GM12878 (cell line): ENCODE data around the gene CD53. TPM values are rescaled to one million over a fixed set of nuclear protein-coding genes. Genes with fewer than 3 reads are reported as not detected.

ENCODE experiments used
- ATF2 ChIP-seq: IDR thresholded peaks from 2 replicates; pipeline ENCODE4 v1.6.1; 2012; ENCODE audit warnings: low read length, inconsistent platforms
- ATF3 ChIP-seq: IDR thresholded peaks from 2 replicates; pipeline ENCODE4 v1.6.1; 2011; ENCODE audit warnings: low read depth, mild to moderate bottlenecking, low read length, moderate library complexity, borderline replicate concordance; ENCODE audit errors: extremely low read depth
- BMI1 ChIP-seq: fragments of 450-650 bp; IDR thresholded peaks from 2 replicates; pipeline ENCODE4 v1.6.1; 2016; ENCODE audit warnings: mild to moderate bottlenecking, moderate library complexity, borderline replicate concordance
- CHD2 ChIP-seq: IDR thresholded peaks from 2 replicates; pipeline ENCODE4 v1.6.1; 2011; ENCODE audit warnings: low read depth, low read length, improper control_type of control experiment, borderline replicate concordance
- ETV6 ChIP-seq, 2 experiments: fragments of 450-650 bp in 1 of 2; IDR thresholded peaks in 1 of 2; conservative IDR thresholded peaks in 1 of 2; 2 replicates each; pipeline ENCODE4 v1.6.1; 2014; ENCODE audit warnings: antibody characterized with exemption in 1 of 2, borderline replicate concordance in 1 of 2, low read depth in 1 of 2, mild to moderate bottlenecking in 1 of 2, moderate library complexity in 1 of 2
- EZH2 ChIP-seq: IDR thresholded peaks from 2 replicates; pipeline ENCODE4 v1.6.1; 2012; ENCODE audit warnings: low read depth, mild to moderate bottlenecking, control low read depth, inconsistent platforms, low read length, borderline replicate concordance; ENCODE audit not compliant: control insufficient read depth
- FOXK2 ChIP-seq: fragments of 450-650 bp; IDR thresholded peaks from 2 replicates; pipeline ENCODE4 v1.6.1; 2017; ENCODE audit warnings: mild to moderate bottlenecking, moderate library complexity
- GABPA ChIP-seq: IDR thresholded peaks from 2 replicates; pipeline ENCODE4 v1.6.1; 2014; ENCODE audit warnings: antibody characterized with exemption, low read depth, mild to moderate bottlenecking, inconsistent platforms
- KDM1A ChIP-seq: fragments of 200-600 bp; sonication (generic); IDR thresholded peaks from 2 replicates; pipeline ENCODE4 v1.6.1; 2016; ENCODE audit warnings: borderline replicate concordance
- MEF2B ChIP-seq: fragments of 450-650 bp; IDR thresholded peaks from 2 replicates; pipeline ENCODE4 v1.6.1; 2018; ENCODE audit warnings: mild to moderate bottlenecking, moderate library complexity; ENCODE audit not compliant: partially characterized antibody, poor library complexity, severe bottlenecking
- MTA3 ChIP-seq: IDR thresholded peaks from 2 replicates; pipeline ENCODE4 v1.6.1; 2012; ENCODE audit warnings: low read length, inconsistent platforms, borderline replicate concordance
- MYC ChIP-seq: IDR thresholded peaks from 2 replicates; pipeline ENCODE4 v1.6.1; 2011; ENCODE audit warnings: mild to moderate bottlenecking, low read length, moderate library complexity, inconsistent platforms; ENCODE audit not compliant: insufficient read depth, insufficient replicate concordance, insufficient read length, severe bottlenecking
- NKRF ChIP-seq: fragments of 450-650 bp; conservative IDR thresholded peaks from 2 replicates; pipeline ENCODE4 v1.6.1; 2017; ENCODE audit warnings: mild to moderate bottlenecking, moderate library complexity
- PBX3 ChIP-seq: IDR thresholded peaks from 2 replicates; pipeline ENCODE4 v1.6.1; 2011; ENCODE audit warnings: mild to moderate bottlenecking, low read depth, low read length, moderate library complexity; ENCODE audit not compliant: insufficient replicate concordance
- RAD21 ChIP-seq: IDR thresholded peaks from 2 replicates; pipeline ENCODE4 v1.6.1; 2011; ENCODE audit warnings: mild to moderate bottlenecking, low read depth, low read length, moderate library complexity; ENCODE audit not compliant: insufficient read depth
- RELA ChIP-seq: fragments of 450-650 bp; IDR thresholded peaks from 2 replicates; pipeline ENCODE4 v1.8.0; 2014; ENCODE audit warnings: borderline replicate concordance; ENCODE audit not compliant: partially characterized antibody
- REST ChIP-seq: IDR thresholded peaks from 2 replicates; pipeline ENCODE4 v1.6.1; 2012; ENCODE audit warnings: mild to moderate bottlenecking, low read depth, low read length
- TARDBP ChIP-seq: IDR thresholded peaks from 2 replicates; pipeline ENCODE4 v1.6.1; 2016; ENCODE audit warnings: borderline replicate concordance
- YY1 ChIP-seq: IDR thresholded peaks from 2 replicates; pipeline ENCODE4 v1.6.1; 2011; ENCODE audit warnings: low read depth, mild to moderate bottlenecking, low read length
- polyA plus RNA-seq, 11 experiments: library from polyadenylated mRNA; depleted of rRNA in 4 of 11; unstranded in 6 of 11; stranded (reverse) in 5 of 11; fragments of >200 nt; fragmentation: Nextera tagmentation in 4 of 11; fragmentation: Illumina TruSeq in 1 of 11; extraction: Ambion mirVana in 4 of 11; extraction: Trizol in 1 of 11; gene quantifications; 1 replicate in 1 of 11; 2 replicates in 10 of 11; pipeline versions ENCODE4 v1.2.1 to v1.2.3, GENCODE V29; 2011 to 2016; ENCODE audit warnings: inconsistent platforms in 2 of 11, missing spikeins in 2 of 11, low read depth in 1 of 11
- total RNA-seq, 4 experiments: library from RNA; depleted of rRNA in 3 of 4; stranded (reverse); fragments of >200 nt in 3 of 4; fragmentation: Illumina TruSeq in 1 of 4; extraction: Trizol in 1 of 4; gene quantifications; 2 replicates each; pipeline versions ENCODE4 v1.2.1 to v1.2.3, GENCODE V29; 2013 to 2021

Gene CD53
- total and polyA plus RNA-seq, 10 of the 15 experiments (the other 5 are each of a cell fraction or from before 2014, with no cell fraction given), result 350 to 1,389 (median 538) TPM

- no peak for TF ChIP-seq REST
- TF ChIP-seq KDM1A, result no peak
- no peak for TF ChIP-seq RAD21
- TF ChIP-seq BMI1, result no peak
- no peak for TF ChIP-seq MYC
- no peak for TF ChIP-seq ATF3
- no peak for TF ChIP-seq RELA
- TF ChIP-seq ATF2, result peak; percentile 46
- TF ChIP-seq FOXK2, result no peak
- TF ChIP-seq MEF2B, result peak; percentile 97
- TF ChIP-seq PBX3, result no peak
- no peak for TF ChIP-seq ETV6 (conservative IDR thresholded peaks at IDR 0.05 in 1 of 2, IDR thresholded peaks at IDR 0.05 in 1 of 2; ENCODE audit: borderline replicate concordance in 1 of 2, low read depth in 1 of 2)
- peak; percentile 81; the same call in 1 of the 2 replicates for TF ChIP-seq MTA3
- TF ChIP-seq YY1, result peak; percentile 28; the same call in 1 of the 2 replicates
- TF ChIP-seq TARDBP, result no peak
- no peak for TF ChIP-seq EZH2
- TF ChIP-seq NKRF, result no peak
- no peak for TF ChIP-seq GABPA
- TF ChIP-seq CHD2, result 0 out of 2 replicates have a peak, but pooled peaks have one; percentile 33
These were observed 593 bp upstream of the CD53 start (continued) for GRCh38 chr1:110872366-110872744.
